Measurements from ENCODE around the gene ZBTB9. TPM values are rescaled to one million over a fixed set of nuclear protein-coding genes. Genes with fewer than 3 reads are reported as not detected.

ZBTB9 gene, protein sequence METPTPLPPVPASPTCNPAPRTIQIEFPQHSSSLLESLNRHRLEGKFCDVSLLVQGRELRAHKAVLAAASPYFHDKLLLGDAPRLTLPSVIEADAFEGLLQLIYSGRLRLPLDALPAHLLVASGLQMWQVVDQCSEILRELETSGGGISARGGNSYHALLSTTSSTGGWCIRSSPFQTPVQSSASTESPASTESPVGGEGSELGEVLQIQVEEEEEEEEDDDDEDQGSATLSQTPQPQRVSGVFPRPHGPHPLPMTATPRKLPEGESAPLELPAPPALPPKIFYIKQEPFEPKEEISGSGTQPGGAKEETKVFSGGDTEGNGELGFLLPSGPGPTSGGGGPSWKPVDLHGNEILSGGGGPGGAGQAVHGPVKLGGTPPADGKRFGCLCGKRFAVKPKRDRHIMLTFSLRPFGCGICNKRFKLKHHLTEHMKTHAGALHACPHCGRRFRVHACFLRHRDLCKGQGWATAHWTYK
- total RNA-seq (2014; rRNA removed; shearing (Covaris generic)): 6.6 and 9.8 TPM in 2 replicates

DNA sequence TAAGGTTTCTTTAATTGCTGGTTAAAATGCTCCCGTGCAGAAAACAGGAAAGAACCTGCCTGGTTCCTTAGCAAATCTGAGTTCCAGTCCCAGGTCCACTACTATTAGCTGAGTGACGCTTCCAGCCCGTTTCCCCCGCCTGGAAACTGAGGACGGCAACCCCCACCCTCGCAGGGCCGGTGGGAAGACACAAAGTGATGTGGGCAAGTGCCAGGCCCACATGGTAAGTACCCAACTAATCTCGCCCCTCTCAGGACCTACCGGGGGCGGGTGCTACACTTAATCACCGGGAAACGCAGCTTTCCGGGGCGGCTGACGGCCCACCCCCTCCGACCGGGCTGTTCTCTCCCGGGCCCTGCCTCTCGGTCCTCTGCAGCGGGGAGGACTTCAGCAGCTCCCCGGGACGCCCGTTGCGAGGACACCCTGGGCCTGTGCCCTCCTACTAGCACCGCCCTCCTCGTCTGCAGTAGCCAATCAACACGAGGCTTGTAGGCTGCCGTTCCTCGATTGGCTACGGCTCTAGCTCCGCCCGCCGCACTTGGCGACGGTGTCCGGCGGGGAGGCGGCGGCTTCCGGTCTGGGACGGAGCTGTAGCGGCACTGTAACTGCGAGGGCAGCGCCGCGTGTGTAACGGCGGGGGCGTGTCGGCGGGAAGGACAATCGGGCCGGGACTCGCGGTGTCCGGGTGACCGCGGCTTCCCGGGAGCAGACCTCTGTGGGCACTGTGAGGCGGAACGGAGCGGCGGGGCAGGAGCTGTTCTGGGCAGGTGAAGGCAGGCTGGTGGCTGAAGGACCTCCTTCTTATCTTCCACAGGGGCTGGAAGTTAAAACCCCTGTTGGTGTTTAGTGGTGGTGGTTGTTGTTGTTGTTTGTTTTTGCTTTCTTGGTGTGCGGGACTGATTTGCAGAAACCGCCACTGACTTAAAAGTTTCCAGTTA lies at the start of gene ZBTB9:
Gene ZBTB9, plus strand, starts transcription at position 568 of the 938 bp plus-strand sequence. CDS start 525 bp downstream, outside the sequence.
- peak; percentile 97 for DNase-seq (ENCODE audit: low read depth)

GRCh38 chr6:33404884-33405283 lies 49.5 kb upstream of the ZBTB9 start:
- DNase-seq (ENCODE audit: low read depth): no peak

- DNase-seq (ENCODE audit: low read depth): no peak
These were observed 48.9 kb upstream of the ZBTB9 start for GRCh38 chr6:33405386-33405940.

DNA sequence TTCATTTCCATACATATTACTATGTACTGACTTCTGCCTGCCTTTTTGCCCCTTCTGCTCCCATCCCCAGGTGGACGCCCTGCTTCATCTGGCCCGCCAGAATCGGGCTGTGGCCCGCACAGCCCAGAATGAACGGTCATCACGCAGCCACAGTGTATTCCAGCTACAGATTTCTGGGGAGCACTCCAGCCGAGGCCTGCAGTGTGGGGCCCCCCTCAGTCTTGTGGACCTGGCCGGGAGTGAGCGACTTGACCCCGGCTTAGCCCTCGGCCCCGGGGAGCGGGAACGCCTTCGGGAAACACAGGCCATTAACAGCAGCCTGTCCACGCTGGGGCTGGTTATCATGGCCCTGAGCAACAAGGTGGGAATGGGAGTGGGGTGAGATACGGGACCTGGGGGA lies 48.2 kb upstream of the ZBTB9 start:
- DNase-seq (ENCODE audit: low read depth): no peak

GRCh38 chr6:33407132-33407718 lies 47.2 kb upstream of the ZBTB9 start:
- DNase-seq (ENCODE audit: low read depth): peak; percentile 62

DNA sequence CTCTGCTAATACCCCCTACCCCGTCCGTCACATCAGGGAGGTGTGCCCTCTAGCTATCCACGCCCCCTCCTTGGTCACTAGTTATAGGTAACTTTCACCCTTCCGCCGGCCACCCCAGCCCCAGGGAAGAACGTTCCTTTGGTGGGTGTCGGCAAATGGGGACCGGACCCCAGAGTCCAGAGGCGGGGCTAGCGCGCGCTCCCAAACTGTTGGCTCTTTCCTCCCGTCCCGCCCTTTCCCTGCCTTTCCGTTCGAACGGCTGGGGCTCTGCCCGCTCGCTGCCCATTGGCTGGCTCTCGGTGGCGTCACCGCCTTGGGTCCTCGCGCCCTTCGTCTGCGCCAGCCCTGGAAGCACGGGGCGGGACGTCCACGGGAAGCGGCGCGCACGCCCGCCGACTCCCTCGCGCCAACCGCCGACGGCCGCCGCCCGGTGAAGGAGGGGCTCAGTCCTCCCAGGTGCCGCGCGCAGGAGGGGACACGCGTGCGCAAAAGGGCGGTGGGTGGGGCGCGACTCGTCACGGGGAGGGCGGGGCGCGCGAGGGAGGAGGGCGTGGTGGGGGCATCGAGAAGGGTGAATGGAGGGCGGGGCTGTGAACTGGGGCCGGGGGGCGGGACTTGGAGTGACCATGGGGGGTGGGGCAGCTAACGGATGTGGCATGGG lies 44.2 kb upstream of the ZBTB9 start:
- DNase-seq (ENCODE audit: low read depth): peak; percentile 99

DNA sequence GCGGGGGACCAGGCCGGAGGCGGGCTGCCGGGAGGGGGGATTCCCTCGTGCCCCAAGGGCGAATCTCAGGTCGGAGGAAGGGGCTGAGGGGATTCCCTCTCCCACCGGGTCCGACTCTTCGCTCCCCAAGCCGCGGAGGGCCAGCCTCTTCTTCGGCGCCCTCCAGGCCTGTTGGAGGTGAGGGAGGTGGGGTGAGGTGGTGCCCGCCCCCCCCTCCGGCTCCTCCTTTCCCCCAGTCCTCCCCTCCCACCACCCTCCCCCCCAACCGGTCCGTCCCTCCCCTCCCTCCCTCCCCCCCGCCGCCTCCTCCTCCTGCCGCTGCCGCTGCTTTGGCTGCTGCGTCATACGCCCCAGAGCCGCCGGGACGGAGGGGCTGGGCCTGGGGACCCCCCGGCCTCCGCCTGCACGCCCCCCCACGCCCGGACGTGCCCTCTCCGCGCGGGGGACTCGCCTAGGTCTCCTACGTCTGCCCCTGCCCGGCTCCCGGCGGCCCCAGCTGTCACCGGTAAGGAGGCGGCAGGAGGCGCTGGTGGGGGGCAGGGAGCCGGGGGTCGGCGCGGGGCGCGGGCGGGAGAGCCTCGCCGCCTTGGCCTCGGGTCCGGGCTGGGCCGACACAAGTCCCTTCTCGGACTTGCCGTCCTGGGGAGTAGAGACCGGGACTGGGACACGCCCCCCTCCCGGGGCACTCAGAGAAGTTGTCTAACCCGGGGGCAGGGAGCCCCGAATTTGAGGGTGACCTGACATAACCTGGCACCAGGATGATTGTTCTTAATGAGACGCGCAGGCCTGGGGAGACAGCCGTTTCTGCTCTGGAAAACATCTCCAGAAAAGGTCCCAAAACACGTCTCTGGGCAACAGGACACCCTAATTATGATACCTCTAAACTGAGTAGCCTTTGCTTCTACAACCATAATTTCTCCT lies 43.4 kb upstream of the ZBTB9 start, which contains the start of gene PHF1:
Gene PHF1, plus strand, starts transcription at position 304 of the 921 bp plus-strand sequence. CDS start 1,250 bp downstream, outside the sequence.
- peak; percentile 83 for DNase-seq (ENCODE audit: low read depth)

DNA sequence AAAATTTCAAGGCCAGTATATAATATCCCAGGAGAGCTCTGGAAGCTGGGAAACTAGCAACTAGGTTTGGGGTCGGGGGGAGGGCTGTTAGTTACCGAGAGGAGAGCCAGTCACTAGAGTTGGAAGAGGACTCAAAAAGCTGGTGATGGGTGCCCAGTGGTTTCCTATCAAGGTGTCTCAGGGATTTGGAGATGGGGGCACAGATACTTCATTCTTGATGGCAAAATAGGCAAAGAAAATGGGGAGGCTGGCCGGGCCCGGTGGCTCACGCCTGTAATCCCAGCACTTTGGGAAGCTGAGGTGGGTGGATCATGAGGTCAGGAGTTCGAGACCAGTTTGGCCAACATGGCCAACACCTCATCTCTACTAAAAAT lies 42.8 kb upstream of the ZBTB9 start:
- no peak for DNase-seq (ENCODE audit: low read depth)

- no peak for DNase-seq (ENCODE audit: low read depth)
These were observed 42.0 kb upstream of the ZBTB9 start for GRCh38 chr6:33412140-33413009.

DNA sequence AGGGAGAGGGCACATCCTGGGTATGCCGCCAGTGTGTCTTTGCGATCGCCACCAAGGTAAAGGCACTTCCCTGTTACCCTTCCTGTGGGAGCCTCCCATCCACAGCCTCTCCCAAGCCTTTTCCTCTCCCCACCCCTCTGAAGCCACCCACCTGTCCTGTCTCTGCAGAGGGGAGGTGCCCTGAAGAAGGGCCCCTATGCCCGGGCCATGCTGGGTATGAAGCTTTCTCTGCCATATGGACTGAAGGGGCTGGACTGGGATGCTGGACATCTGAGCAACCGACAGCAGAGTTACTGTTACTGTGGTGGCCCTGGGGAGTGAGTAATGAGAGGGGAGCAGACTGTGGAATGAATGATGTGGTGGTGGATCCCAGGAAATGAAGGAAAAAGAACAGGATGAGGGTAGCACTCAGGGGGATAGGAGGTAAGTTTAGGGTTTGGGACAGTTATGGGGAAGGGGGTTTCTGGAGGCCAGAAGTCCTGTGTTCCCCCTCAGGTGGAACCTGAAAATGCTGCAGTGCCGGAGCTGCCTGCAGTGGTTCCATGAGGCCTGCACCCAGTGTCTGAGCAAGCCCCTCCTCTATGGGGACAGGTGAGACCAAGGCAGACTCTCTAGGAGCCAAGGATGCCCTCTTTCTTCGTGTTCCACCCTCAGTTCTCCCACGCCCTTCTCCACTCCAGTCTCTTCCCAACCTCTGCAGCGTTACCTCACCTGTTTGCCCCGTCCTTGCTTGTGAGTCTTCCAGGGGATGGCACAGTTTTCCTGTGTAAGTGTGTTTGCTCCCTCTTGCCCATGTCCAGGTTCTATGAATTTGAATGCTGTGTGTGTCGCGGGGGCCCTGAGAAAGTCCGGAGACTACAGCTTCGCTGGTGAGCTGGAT lies 40.9 kb upstream of the ZBTB9 start:
- DNase-seq (ENCODE audit: low read depth): no peak

DNA sequence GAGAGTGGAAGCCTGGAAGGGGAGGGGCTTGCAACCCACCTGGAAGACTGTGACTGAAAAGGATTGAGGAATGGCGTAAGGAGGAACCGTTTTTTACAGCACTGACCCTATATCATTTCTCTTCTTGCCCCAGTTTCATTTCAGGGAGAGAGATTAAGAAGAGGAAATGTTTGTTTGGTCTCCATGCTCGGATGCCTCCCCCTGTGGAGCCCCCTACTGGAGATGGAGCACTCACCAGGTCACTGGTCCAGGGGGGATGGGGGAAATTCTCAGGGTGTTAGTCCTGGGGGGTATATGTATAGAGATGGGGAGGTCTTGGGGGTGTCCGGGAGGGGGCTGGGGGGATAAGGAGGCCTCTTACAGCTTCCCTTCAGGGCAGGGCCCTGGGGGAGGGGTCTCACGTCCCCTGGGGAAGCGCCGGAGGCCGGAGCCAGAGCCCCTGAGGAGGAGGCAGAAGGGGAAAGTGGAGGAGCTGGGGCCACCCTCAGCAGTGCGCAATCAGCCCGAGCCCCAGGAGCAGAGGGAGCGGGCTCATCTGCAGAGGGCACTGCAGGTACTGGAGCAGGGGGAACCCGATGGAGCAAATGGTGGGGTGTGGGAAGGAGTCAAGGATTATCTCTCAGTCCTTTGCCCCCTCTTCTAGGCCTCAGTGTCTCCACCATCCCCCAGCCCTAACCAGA lies 39.6 kb upstream of the ZBTB9 start:
- peak; percentile 39 for DNase-seq (ENCODE audit: low read depth)

DNA sequence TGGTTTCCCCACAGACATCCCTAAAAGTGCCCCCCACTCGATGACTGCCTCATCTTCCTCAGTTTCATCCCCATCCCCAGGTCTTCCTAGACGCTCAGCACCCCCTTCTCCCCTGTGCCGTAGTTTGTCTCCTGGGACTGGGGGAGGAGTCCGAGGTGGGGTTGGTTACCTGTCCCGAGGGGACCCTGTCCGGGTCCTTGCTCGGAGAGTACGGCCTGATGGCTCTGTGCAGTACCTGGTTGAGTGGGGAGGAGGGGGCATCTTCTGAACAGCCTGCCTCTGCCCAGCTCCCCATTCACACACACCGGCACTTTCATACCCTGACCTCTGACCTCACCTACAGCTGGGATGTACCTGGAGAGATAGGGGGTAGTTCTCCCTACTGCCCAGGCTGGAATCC lies 38.5 kb upstream of the ZBTB9 start:
- DNase-seq (ENCODE audit: low read depth): no peak

GRCh38 chr6:33416386-33417127 lies 37.8 kb upstream of the ZBTB9 start:
- DNase-seq (ENCODE audit: low read depth): peak; percentile 54

- DNase-seq (ENCODE audit: low read depth): peak; percentile 96
These were observed 37.1 kb upstream of the ZBTB9 start for GRCh38 chr6:33417128-33417902.

GRCh38 chr6:33417903-33418689 lies 36.3 kb upstream of the ZBTB9 start, which contains the start of gene CUTA:
Gene CUTA, minus strand, starts transcription at chr6:33418107. Its CDS starts 107 bp downstream, at chr6:33418000.
- DNase-seq (ENCODE audit: low read depth): peak; percentile 100
